WTC11 (cell line): ENCODE data around the gene TRIM66.

Experiments used
- ETV6 ChIP-seq: sonication (generic); formaldehyde crosslinking; IDR thresholded peaks from 2 replicates; pipeline ENCODE4 v1.8.1; 2022; ENCODE audit warnings: mild to moderate bottlenecking, missing genetic modification reagents
- TF ChIP-seq, protein P1 (sequence below): sonication (generic); formaldehyde crosslinking; IDR thresholded peaks from 2 replicates; pipeline ENCODE4 v1.8.1; 2023; ENCODE audit warnings: mild to moderate bottlenecking, missing genetic modification reagents
- TF ChIP-seq, protein P2 (sequence below): sonication (generic); formaldehyde crosslinking; conservative IDR thresholded peaks from 2 replicates; pipeline ENCODE4 v1.8.1; 2022; ENCODE audit warnings: mild to moderate bottlenecking, missing genetic modification reagents

DNA sequence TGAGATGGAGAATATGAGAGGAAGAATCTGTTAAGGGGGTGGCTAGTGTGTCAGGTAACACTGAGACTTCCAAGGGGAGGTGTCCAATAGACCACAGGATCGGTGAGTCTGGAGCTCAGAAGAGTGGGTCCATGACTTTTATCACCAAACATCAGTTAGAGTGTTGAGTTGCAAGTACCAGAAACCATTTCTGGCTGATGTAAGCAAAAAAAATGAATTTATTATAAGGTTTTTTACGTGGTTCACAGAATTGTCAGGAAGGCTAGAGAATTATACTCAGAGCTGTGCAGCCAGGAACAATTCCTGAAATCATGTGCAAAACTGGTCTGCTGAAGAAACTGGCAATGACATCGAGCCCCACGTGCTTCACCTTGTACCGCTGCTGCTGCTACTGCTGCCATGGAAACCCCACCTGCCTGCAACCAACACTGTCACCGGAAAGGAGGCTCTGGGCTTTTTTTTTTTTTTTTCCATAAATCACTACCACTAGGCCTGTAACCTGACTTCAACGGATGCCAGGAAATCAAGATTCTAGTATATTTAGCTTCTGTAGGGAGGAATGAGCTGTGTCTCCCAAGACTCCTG lies 71.8 kb downstream of the TRIM66 start:
- TF ChIP-seq, protein P1, sequence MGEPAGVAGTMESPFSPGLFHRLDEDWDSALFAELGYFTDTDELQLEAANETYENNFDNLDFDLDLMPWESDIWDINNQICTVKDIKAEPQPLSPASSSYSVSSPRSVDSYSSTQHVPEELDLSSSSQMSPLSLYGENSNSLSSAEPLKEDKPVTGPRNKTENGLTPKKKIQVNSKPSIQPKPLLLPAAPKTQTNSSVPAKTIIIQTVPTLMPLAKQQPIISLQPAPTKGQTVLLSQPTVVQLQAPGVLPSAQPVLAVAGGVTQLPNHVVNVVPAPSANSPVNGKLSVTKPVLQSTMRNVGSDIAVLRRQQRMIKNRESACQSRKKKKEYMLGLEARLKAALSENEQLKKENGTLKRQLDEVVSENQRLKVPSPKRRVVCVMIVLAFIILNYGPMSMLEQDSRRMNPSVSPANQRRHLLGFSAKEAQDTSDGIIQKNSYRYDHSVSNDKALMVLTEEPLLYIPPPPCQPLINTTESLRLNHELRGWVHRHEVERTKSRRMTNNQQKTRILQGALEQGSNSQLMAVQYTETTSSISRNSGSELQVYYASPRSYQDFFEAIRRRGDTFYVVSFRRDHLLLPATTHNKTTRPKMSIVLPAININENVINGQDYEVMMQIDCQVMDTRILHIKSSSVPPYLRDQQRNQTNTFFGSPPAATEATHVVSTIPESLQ (CRISPR knock-in tag) = no peak
- no peak for TF ChIP-seq ETV6 (CRISPR knock-in tag)
- TF ChIP-seq, protein P2, sequence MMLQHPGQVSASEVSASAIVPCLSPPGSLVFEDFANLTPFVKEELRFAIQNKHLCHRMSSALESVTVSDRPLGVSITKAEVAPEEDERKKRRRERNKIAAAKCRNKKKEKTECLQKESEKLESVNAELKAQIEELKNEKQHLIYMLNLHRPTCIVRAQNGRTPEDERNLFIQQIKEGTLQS (CRISPR knock-in tag) = no peak
